Central memory CD8-positive, alpha-beta T cell (primary cell): ENCODE measurements around the gene GRK6.
A peak's percentile ranks its signal among the peaks of the same experiment; 100 is the strongest.
"Not testable (repeated sequence)": the region's sequence is repeated elsewhere in the genome, so short reads cannot be mapped to it uniquely, and the experiment has no call there.

Experiments
- ATAC-seq: fragments of 150-1000 bp; cut with Tn5 transposase; replicated peaks from 2 replicates; pipeline ENCODE4 v1.10.0; 2022; ENCODE audit warnings: mild to moderate bottlenecking, moderate FRiP score, moderate number of reproducible peaks; ENCODE audit not compliant: poor library complexity, severe bottlenecking; ENCODE audit errors: extremely low read depth
- DNase-seq, 2 donors: peaks; one replicate each; pipeline ENCODE4 v3.0.0; 2021; ENCODE audit warnings: low spot score in 2 of 2
- H3K27ac Mint-ChIP-seq: one replicate; pipeline ENCODE4 v1.8.0; 2022; ENCODE audit warnings: low read depth, mild to moderate bottlenecking, moderate library complexity, mixed read lengths
- H3K27me3 Mint-ChIP-seq: one replicate; pipeline ENCODE4 v1.8.0; 2022; ENCODE audit warnings: mixed read lengths
- H3K36me3 Mint-ChIP-seq: one replicate; pipeline ENCODE4 v1.8.0; 2022; ENCODE audit warnings: mild to moderate bottlenecking, moderate library complexity, mixed read lengths; ENCODE audit not compliant: insufficient read depth
- H3K4me1 Mint-ChIP-seq: one replicate; pipeline ENCODE4 v1.8.0; 2022; ENCODE audit warnings: mixed read lengths
- H3K4me3 Mint-ChIP-seq: one replicate; pipeline ENCODE4 v1.8.0; 2022; ENCODE audit warnings: mild to moderate bottlenecking, moderate library complexity, mixed read lengths
- H3K9me3 Mint-ChIP-seq: one replicate; pipeline ENCODE4 v1.8.0; 2022; ENCODE audit warnings: mixed read lengths

GRK6 gene

DNA sequence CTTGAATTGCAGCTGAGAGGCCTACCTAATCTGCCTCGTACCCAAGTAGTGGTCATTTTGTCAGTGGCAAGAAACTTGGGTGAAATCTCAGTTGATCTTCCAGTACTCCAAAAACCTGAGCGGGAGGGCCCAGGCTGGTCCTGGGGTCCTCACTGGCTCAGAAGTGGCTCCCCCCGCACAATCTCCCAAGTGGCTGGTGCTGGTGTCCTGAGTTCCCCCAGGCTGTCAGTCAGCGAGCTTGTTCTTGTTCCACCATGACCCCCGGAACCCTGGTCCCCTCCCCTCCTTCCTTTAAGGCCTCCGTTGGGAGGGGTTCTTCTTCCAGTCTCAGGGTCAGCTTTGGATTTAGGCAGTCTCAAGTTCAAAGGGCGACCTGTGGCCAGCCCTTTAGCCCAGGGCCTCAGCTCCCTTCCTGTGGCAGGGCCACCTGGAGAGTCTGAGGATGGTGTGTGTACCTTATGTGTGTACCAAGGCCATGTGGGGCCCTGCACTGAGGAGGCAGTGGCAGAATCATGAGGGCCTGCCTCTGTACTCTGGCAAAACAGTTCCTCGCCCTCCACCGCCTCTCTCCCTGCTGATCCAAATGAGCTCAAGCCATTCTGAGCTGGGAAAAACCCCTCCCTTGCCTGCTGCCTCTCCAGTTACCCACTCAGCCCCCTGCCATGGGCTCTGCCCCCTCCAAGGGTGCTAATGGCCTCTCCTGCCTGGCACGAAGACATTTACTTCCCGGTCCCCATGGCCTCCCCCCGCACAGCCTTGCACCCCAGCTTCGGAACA, 51.4 kb downstream of the GRK6 start:
- peak overlapping the region; percentile 70 for H3K27ac Mint-ChIP-seq
- no peak for DNase-seq
- no peak overlapping the region for H3K4me3 Mint-ChIP-seq

DNA sequence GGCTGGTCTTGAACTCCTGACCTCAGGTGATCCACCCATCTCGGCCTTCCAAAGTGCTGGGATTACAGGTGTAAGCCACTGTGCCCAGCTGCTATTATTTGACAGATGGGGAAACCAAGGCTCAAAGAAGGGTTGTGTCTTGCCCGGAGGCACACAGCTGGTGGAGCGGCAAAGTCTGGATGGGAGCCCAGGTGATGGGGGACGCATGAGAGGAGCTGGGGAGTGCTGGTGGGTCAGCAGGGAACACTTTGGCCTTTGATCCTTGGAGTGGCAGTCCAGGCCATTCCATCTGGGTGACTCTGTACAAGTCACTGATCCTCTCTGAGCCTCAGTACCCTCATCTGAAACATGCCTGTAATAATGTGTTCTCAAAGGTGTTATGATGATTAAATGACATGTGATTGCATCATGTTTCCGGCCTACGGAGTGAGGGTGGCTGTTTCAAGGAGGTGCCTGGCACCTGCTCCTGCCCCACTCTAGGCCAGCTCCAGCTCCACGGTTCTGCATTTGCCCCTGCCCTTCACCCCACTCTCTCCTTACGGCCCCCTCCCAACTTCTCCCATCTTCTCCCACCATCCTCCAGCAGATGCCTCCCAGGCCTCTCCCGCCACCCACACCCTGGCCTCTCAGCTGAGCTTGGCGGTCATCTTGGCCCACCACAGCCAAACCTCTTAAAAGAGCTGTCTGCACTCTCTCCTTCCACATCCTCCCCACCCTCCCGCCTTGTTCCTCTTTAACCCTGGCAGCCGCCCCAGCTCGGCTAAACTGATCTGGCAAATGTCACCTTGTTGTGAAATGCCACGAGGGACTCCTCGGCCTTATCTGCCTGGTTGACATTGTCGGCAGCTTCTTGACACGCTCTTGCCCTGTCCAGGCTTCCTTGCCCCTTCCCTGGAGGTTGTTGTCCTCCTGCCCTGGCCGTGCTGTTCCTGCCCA, 52.5 kb downstream of the GRK6 start:
- Mint-ChIP-seq H3K27me3 (peaks cover 7% of the 10 kb centered on the region), H3K9me3 (no peaks in the 10 kb centered on the region), H3K4me3 (no peak overlapping the region), H3K36me3 (peaks cover 11% of the 10 kb centered on the region), H3K4me1 (peaks cover 41% of the 10 kb centered on the region), H3K27ac (peak overlapping the region; percentile 70)
- ATAC-seq (peak; percentile 74), DNase-seq (no peak)

More for the DNA sequence above, 51.4 kb downstream of the GRK6 start:
- Mint-ChIP-seq H3K4me1 (peaks cover 44% of the 10 kb centered on the region), H3K36me3 (peaks cover 11% of the 10 kb centered on the region), H3K9me3 (no peaks in the 10 kb centered on the region), H3K27me3 (peaks cover 9% of the 10 kb centered on the region)
- ATAC-seq = no peak

DNA sequence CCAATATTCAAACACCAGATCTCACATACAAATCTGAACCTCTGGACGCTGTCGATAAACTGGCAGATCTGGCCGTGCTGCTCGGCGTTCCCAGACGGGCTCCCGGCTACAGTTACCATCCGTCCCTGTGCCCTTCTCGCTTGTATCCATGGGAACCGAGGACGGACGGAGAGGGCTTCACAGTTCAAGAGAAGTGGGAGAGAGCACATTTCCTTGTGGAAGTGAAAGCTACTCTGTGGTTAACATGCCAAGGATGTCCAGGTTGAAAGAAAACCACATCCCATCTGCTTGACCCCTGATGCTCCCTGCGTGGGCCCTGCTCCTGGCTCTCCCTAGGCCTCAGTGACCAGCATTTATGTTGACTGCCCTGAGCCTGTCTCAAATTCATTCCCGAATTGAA, 53.3 kb downstream of the GRK6 start:
- DNase-seq = no peak
- H3K27me3 Mint-ChIP-seq = no peaks in the 10 kb centered on the region
- H3K9me3 Mint-ChIP-seq = no peaks in the 10 kb centered on the region
- peaks cover 33% of the 10 kb centered on the region for H3K4me1 Mint-ChIP-seq
- H3K36me3 Mint-ChIP-seq = peaks cover 9% of the 10 kb centered on the region
- no peak for ATAC-seq
- peak overlapping the region; percentile 70 for H3K27ac Mint-ChIP-seq
- no peak overlapping the region for H3K4me3 Mint-ChIP-seq

DNA sequence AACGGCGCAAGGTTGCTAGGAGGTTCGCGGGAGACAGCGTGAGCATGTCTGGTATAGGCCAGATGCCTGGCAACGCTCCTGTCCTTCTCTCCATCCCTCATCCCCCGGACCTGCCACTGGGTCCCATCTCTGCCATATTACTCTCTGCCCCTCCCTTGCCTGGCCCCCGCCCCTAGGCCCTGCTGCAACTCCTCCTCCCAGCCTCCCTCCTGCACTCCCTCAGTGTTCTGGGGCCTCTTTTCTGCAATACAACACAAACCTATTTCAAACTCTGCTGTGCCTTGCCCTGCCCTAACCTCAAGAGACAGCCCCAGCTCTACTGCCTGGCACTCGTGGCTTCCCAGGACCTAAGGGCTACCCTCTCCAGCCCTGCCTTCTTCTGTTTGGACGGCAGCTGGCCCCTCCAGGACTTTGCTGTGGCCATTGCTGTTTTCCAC, 55.9 kb downstream of the GRK6 start:
- Mint-ChIP-seq H3K9me3 (no peaks in the 10 kb centered on the region), H3K36me3 (peaks cover 7% of the 10 kb centered on the region), H3K27ac (no peak overlapping the region), H3K27me3 (no peaks in the 10 kb centered on the region), H3K4me3 (no peak overlapping the region), H3K4me1 (peaks cover 16% of the 10 kb centered on the region)
- DNase-seq = no peak
- ATAC-seq = no peak

DNA sequence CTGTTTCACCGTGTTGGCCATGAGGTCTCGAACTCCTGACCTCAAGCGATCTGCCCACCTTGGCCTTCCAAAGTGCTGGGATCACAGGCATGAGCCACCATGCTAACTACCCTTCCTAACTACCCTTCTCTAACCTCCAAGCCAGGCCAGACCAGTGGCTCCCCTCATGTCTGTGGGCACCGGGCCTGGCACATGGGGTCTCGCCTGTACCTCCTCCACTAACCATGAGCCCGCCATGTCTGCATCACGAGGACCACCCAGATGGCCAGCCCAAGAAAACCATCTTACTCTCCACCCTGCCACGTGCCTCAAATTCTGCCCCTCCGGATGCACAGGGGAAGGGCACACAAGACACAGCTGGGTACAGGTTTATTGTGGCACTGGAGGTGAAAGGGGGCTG, 56.6 kb downstream of the GRK6 start:
- Mint-ChIP-seq H3K4me1 (peaks cover 16% of the 10 kb centered on the region), H3K4me3 (no peak overlapping the region), H3K9me3 (no peaks in the 10 kb centered on the region), H3K27ac (no peak overlapping the region), H3K27me3 (no peaks in the 10 kb centered on the region), H3K36me3 (peaks cover 7% of the 10 kb centered on the region)
- DNase-seq (no peak), ATAC-seq (no peak)

DNA sequence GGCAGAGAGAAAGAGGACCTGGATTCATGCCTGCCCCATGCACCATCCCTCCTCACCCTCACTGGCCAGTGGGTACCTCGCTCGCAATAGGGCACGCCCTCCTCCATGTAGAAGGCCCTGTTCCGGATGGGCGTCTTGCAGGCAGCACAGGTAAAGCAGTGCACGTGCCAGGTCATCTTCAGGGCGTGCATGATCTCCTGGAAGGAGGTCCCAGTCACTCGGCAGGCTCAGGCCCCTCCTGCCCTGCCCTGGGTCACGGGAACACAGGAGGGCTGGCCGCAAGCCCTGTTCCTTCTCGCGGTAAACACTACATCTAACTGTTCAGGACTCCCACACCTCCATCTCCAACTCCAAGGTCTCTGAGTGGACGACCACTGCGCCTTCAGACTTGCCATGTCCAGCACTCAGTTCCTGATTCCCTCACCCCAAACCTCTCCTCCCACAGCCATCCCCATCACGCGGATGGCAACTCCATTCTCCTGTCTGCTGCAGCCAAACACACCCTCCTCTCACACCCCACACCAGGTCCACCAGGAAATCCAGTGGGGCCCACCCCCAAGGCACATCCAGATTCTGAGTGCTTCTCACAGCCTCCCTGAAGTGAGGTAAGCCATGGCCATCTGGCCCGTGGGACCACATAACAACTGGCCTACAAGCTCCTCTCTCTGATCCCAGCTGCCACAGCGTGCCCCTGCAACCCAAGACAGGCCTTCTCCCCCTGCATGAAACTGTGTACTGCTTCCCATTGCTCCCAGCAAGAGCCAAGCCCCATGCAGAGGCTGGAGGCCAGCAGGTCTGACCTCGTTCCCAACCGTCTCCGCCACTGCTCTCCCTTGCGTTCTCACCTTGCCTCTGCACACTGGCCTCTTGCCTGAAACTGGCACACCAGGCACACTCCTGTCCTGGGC, 57.8 kb downstream of the GRK6 start:
- H3K4me3 Mint-ChIP-seq = no peak overlapping the region
- H3K27ac Mint-ChIP-seq = peak overlapping the region; percentile 23
- ATAC-seq (no peak), DNase-seq (no peak)
- H3K9me3 Mint-ChIP-seq = no peaks in the 10 kb centered on the region
- peaks cover 5% of the 10 kb centered on the region for H3K4me1 Mint-ChIP-seq
- peaks cover 9% of the 10 kb centered on the region for H3K36me3 Mint-ChIP-seq
- no peaks in the 10 kb centered on the region for H3K27me3 Mint-ChIP-seq

DNA sequence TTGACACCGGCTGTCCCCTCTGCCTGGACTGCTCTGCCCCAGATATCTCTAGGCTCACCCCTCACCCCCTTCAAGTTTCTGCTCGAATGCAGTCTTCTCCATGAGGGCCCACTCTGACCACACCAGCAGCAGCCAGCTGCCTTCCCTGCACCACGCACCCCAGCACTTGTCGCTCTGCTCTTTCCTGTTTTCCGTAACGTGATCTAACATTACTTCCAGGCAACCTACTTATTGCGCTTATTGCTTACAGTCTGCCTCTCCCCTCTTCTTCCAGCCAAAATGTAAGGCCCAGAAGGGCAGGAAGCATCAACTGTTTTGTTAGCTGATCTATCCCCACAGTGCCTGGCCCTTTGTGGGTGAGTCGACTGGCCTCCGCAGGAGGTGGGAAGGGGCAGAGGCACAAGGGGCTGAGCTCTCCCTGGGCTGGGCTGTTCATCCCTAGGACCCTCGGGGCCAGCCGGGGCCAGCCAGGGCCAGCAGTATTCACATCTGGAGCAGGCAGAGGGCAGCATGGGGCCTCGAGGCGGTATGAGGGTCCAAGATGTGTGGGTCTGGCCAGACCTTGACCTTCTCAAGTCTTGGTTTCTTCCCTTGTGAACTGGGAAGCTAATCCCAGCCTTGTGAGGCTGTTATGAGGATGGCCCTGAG, 58.5 kb downstream of the GRK6 start:
- H3K27me3 Mint-ChIP-seq = no peaks in the 10 kb centered on the region
- DNase-seq (no peak), ATAC-seq (no peak)
- H3K4me1 Mint-ChIP-seq = no peaks in the 10 kb centered on the region
- H3K9me3 Mint-ChIP-seq = no peaks in the 10 kb centered on the region
- H3K36me3 Mint-ChIP-seq = peaks cover 6% of the 10 kb centered on the region
- no peak overlapping the region for H3K4me3 Mint-ChIP-seq
- H3K27ac Mint-ChIP-seq = no peak overlapping the region

DNA sequence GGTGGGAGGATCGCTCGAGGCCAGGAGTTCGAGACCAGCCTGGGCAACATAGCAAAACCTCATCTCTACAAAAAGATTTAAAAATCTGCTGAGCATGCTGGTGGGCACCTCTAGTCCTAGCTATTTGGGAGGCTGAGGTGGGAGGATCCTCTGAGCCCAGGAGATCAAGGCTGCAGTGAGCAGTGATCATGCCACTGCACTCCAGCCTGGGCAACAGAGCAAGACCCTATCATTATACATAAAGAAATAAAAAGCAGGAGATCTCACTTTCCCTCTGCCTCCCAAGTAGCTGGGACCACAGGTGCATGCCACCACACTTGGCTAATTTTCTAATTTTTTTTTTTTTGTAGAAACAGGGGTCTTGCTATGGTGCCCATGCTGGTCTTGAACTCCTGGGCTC, 59.3 kb downstream of the GRK6 start:
- DNase-seq, H3K27ac Mint-ChIP-seq, ATAC-seq, H3K4me3 Mint-ChIP-seq, H3K9me3 Mint-ChIP-seq, H3K4me1 Mint-ChIP-seq, H3K27me3 Mint-ChIP-seq, H3K36me3 Mint-ChIP-seq: not testable (repeated sequence)

DNA sequence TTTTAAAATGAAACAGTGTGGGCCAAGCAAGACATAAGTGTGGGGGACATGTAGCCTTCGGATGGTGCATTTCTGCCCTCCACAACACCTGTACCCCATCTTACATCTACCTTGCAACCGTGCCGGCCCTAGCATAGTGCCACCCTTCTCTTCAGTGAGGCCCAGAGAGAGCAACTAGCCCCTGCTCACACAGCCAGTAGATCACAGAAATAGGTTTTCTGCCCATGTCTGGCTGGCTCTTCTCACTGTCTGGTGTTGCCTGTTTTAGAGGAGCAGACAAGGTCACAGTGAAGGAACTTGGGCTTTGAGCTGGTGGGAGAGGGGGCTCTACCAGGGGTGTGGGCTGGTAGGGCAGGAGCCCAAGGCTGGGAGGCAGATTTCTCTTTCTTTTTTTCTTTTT, 59.8 kb downstream of the GRK6 start:
- H3K9me3 Mint-ChIP-seq = no peaks in the 10 kb centered on the region
- H3K4me1 Mint-ChIP-seq = no peaks in the 10 kb centered on the region
- H3K4me3 Mint-ChIP-seq = no peak overlapping the region
- H3K27ac Mint-ChIP-seq = no peak overlapping the region
- ATAC-seq (no peak), DNase-seq (no peak)
- H3K27me3 Mint-ChIP-seq = no peaks in the 10 kb centered on the region
- H3K36me3 Mint-ChIP-seq = peaks cover 4% of the 10 kb centered on the region

DNA sequence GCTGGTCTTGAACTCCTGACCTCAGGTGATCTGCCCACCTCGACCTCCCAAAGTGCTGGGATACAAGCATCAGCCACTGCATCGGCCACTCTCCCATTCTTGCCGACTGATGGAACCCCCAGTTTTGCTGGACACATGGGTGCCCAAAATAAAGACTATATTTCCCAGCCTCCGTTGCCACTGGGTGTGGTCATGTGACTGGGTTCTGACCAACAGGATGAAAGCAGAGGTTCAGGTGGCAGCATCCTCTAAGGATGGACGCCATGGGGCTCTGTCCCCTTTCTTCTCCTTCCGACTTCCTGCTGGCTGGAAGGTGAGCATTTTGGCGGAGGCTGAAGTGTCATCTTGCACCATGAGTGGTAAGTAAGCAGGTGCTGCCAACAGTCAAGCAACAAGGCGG, 60.7 kb downstream of the GRK6 start:
- DNase-seq (no peak), ATAC-seq (no peak)
- Mint-ChIP-seq H3K9me3 (no peaks in the 10 kb centered on the region), H3K4me1 (no peaks in the 10 kb centered on the region), H3K27ac (no peak overlapping the region), H3K36me3 (peaks cover 6% of the 10 kb centered on the region), H3K4me3 (no peak overlapping the region), H3K27me3 (no peaks in the 10 kb centered on the region)

DNA sequence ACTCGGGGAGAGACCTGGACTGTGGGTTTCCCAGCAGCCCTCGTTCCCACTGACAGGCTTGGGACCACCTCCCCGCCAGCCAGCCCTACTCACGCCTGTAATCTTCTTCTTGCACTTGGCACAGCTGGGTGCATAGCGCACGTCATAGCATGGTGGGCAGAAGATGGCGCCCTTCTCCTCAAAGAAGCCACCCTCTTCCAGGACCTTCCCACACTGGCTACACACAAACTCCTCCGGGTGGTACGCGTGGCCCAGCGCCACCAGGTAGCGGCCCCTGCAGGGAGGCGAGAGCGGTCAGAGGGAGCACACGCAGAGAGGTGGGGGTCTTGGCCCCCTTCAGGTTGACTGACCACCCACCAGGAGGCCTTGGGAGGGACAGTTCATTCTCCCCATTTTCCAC, 61.5 kb downstream of the GRK6 start:
- Mint-ChIP-seq H3K27me3 (no peaks in the 10 kb centered on the region), H3K27ac (no peak overlapping the region), H3K36me3 (peaks cover 6% of the 10 kb centered on the region), H3K4me1 (peaks cover 4% of the 10 kb centered on the region), H3K4me3 (no peak overlapping the region), H3K9me3 (no peaks in the 10 kb centered on the region)
- no peak for ATAC-seq
- DNase-seq = no peak
